BE2C (cell line): ENCODE measurements around the gene ARHGEF12.

ENCODE experiments used
- DNase-seq: peaks from one replicate; pipeline ENCODE4 v3.0.0-alpha.2; 2020
- H3K27me3 ChIP-seq: fragments of 250-450 bp; sonication (Bioruptor Pico); 2 replicates; pipeline ENCODE4 v1.5.1; 2020; ENCODE audit warnings: mild to moderate bottlenecking
- H3K36me3 ChIP-seq: fragments of 250-450 bp; sonication (Bioruptor Pico); 2 replicates; pipeline ENCODE4 v1.5.1; 2020; ENCODE audit warnings: mild to moderate bottlenecking
- H3K4me1 ChIP-seq: fragments of 250-450 bp; sonication (Bioruptor Pico); 2 replicates; pipeline ENCODE4 v1.5.1; 2020
- H3K4me3 ChIP-seq: 2 replicates; pipeline ENCODE4 v1.5.1; 2011; ENCODE audit warnings: low read depth, low read length
- H3K9me3 ChIP-seq: fragments of 250-450 bp; sonication (Bioruptor Pico); 2 replicates; pipeline ENCODE4 v1.5.1; 2020
- TF ChIP-seq, protein P1 (sequence below): IDR thresholded peaks from 2 replicates; pipeline ENCODE4 v1.5.1; 2012; ENCODE audit warnings: mild to moderate bottlenecking, low read depth, low read length

The ARHGEF12 gene

GRCh38 chr11:120365512-120365911 is 29.3 kb downstream of the ARHGEF12 start:
- Histone ChIP-seq H3K9me3 (no peaks in the 10 kb centered on the region), H3K4me3 (no peak overlapping the region), H3K27me3 (no peaks in the 10 kb centered on the region), H3K4me1 (no peaks in the 10 kb centered on the region), H3K36me3 (no peaks in the 10 kb centered on the region)
- DNase-seq, result no peak
- TF ChIP-seq, protein P1, sequence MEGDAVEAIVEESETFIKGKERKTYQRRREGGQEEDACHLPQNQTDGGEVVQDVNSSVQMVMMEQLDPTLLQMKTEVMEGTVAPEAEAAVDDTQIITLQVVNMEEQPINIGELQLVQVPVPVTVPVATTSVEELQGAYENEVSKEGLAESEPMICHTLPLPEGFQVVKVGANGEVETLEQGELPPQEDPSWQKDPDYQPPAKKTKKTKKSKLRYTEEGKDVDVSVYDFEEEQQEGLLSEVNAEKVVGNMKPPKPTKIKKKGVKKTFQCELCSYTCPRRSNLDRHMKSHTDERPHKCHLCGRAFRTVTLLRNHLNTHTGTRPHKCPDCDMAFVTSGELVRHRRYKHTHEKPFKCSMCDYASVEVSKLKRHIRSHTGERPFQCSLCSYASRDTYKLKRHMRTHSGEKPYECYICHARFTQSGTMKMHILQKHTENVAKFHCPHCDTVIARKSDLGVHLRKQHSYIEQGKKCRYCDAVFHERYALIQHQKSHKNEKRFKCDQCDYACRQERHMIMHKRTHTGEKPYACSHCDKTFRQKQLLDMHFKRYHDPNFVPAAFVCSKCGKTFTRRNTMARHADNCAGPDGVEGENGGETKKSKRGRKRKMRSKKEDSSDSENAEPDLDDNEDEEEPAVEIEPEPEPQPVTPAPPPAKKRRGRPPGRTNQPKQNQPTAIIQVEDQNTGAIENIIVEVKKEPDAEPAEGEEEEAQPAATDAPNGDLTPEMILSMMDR, result no peak

- H3K4me3 ChIP-seq, result no peak overlapping the region
Measured at GRCh38 chr11:120372296-120372695, 36.1 kb downstream of the ARHGEF12 start.

DNA sequence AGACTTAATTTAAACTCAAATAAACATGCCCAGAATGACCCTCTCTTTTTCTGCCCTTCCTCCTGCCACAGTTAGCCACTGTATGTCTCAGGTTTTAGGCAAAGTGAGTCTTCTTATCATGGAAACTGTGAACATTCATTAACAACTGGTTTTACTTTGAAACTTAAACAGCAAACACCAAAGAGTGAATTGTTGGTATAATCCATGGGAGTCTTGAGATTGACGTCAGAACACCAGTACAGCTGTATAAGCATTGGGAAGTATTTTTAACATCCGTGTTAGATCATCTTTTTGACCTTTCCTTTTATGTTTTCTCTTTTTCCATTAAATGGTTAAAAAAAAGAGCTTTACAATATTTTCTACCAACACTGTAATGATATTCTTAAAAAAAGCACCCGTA is 38.9 kb downstream of the ARHGEF12 start:
- Histone ChIP-seq H3K36me3 (no peaks in the 10 kb centered on the region), H3K4me1 (peaks cover 4% of the 10 kb centered on the region; the same call in 1 of the 2 replicates), H3K27me3 (no peaks in the 10 kb centered on the region), H3K4me3 (no peak overlapping the region), H3K9me3 (no peaks in the 10 kb centered on the region)
- DNase-seq, result no peak
- TF ChIP-seq, protein P1, result no peak

More at GRCh38 chr11:120372296-120372695, 36.1 kb downstream of the ARHGEF12 start:
- DNase-seq, result no peak
- Histone ChIP-seq H3K36me3 (no peaks in the 10 kb centered on the region), H3K4me1 (peaks cover 4% of the 10 kb centered on the region; the same call in 1 of the 2 replicates), H3K9me3 (no peaks in the 10 kb centered on the region), H3K27me3 (no peaks in the 10 kb centered on the region)
- TF ChIP-seq, protein P1, result no peak

- no peaks in the 10 kb centered on the region; the same call in 1 of the 2 replicates for H3K4me1 ChIP-seq
Measured at GRCh38 chr11:120376547-120377182, 40.5 kb downstream of the ARHGEF12 start.

GRCh38 chr11:120378474-120378873 is 42.3 kb downstream of the ARHGEF12 start:
- Histone ChIP-seq H3K4me1 (no peaks in the 10 kb centered on the region), H3K4me3 (no peak overlapping the region), H3K9me3 (no peaks in the 10 kb centered on the region), H3K27me3 (no peaks in the 10 kb centered on the region), H3K36me3 (no peaks in the 10 kb centered on the region)
- TF ChIP-seq, protein P1, result no peak
- DNase-seq, result no peak

More at GRCh38 chr11:120376547-120377182, 40.5 kb downstream of the ARHGEF12 start:
- TF ChIP-seq, protein P1, result no peak
- Histone ChIP-seq H3K4me3 (no peak overlapping the region), H3K27me3 (no peaks in the 10 kb centered on the region), H3K36me3 (no peaks in the 10 kb centered on the region), H3K9me3 (no peaks in the 10 kb centered on the region)
- no peak for DNase-seq

GRCh38 chr11:120381401-120381800 is 45.2 kb downstream of the ARHGEF12 start:
- Histone ChIP-seq H3K4me1 (peaks cover 15% of the 10 kb centered on the region), H3K36me3 (no peaks in the 10 kb centered on the region), H3K27me3 (no peaks in the 10 kb centered on the region), H3K4me3 (no peak overlapping the region), H3K9me3 (no peaks in the 10 kb centered on the region)
- TF ChIP-seq, protein P1, result no peak
- DNase-seq, result no peak
